GM21717 (cell line): ENCODE data around the gene CIP2A.

ENCODE experiments used
- ATAC-seq: cut with Tn5 transposase; IDR thresholded peaks from one replicate; pipeline ENCODE4 v1.9.1; 2021; ENCODE audit warnings: mild to moderate bottlenecking, moderate library complexity; ENCODE audit not compliant: unreplicated experiment

The CIP2A gene

GRCh38 chr3:108512671-108513070 lies 76.6 kb downstream of the CIP2A start:
- no peak for ATAC-seq

- no peak for ATAC-seq
Measured at GRCh38 chr3:108511490-108511889, 77.7 kb downstream of the CIP2A start.

GRCh38 chr3:108511055-108511454 lies 78.2 kb downstream of the CIP2A start:
- no peak for ATAC-seq

- ATAC-seq: no peak
Measured at GRCh38 chr3:108510496-108510895, 78.7 kb downstream of the CIP2A start, which contains the start of gene MYH15. Gene MYH15 (minus strand): TSS chr3:108510596. CDS start chr3:108510530, 66 bp downstream.

- no peak for ATAC-seq
Measured at GRCh38 chr3:108509871-108510270, 79.4 kb downstream of the CIP2A start.

- no peak for ATAC-seq
Measured at GRCh38 chr3:108509263-108509662, 80.0 kb downstream of the CIP2A start.

- no peak for ATAC-seq
Measured at GRCh38 chr3:108507902-108508301, 81.3 kb downstream of the CIP2A start.

GRCh38 chr3:108505811-108506210 lies 83.4 kb downstream of the CIP2A start:
- ATAC-seq: no peak

GRCh38 chr3:108503722-108504121 lies 85.5 kb downstream of the CIP2A start:
- no peak for ATAC-seq

GRCh38 chr3:108501535-108501934 lies 87.7 kb downstream of the CIP2A start:
- no peak for ATAC-seq

- no peak for ATAC-seq
Measured at GRCh38 chr3:108500728-108501127, 88.5 kb downstream of the CIP2A start.
